ENCODE data around the gene SLC16A6. TPM values are rescaled to one million over a fixed set of nuclear protein-coding genes. Genes with fewer than 3 reads are reported as not detected.

SLC16A6 gene
- total and polyA plus RNA-seq, 2 of the 4 experiments (the other 2 are of a cell fraction): 0.22 to 0.54 TPM

DNA sequence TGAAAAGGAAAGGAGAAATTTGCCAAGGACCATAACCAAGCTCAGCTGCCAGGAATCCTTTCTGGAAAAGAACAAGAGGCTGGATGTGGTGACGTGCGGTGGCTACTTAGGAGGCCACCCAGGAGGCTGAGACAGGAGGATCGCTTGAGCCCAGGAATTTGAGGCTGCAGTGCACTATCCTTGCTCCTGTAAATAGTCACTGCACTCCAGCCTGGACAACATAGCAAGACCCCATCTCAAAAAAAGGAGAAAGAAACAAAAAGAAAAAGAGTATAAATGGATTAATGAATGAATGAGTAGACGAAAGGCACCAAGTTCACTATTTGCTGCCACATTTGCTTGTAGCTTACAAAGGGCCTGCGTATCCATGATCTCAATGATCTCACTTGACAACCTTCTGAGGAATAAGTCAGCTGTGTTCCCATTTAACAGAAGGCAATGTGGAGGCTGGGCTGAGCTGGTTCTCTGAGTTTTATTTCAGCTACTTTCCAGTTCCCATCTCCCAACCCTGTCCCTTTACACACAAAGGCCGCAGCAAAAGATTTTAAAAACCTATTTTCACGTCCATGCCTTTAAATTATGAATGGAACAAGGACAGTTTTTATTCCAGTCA is 30.1 kb upstream of the SLC16A6 start:
- intact Hi-C loops (cut with micrococcal nuclease): no loop called here
- CTCF ChIA-PET: interaction anchor here (0.5 kb wide), 1 partner anchor 267 kb away, joined by 3 read pairs; no protein-coding TSS in a partner anchor
- H2BK20ac ChIP-seq (ENCODE audit: low read depth, low read length): no peak overlapping the region
- no peak overlapping the region for H2AK5ac ChIP-seq (ENCODE audit: low read depth, low read length)
- H3K4ac ChIP-seq (ENCODE audit: low read depth, low read length): no peak overlapping the region
- no peak overlapping the region for H3K56ac ChIP-seq (ENCODE audit: extremely low read depth, insufficient read depth, low read length)
- no peaks in the 10 kb centered on the region for H4K20me1 ChIP-seq (ENCODE audit: insufficient read depth, low read length)
- H3K4me2 ChIP-seq (ENCODE audit: low read depth, low read length): no peak overlapping the region
- dilution Hi-C loops (cut with HindIII; ENCODE audit: low sequenced_read_pairs, unreplicated experiment): no loop called here
- H3K27ac ChIP-seq (ENCODE audit: insufficient read depth, low read length): no peak overlapping the region
- BruUV-seq (replicated peaks): no TSS peak
- H4K8ac ChIP-seq (ENCODE audit: low read depth in 2 of 2, low read length in 2 of 2): no peak overlapping the region
- H3K4me3 ChIP-seq (ENCODE audit: insufficient read depth, low read depth, low read length): no peak overlapping the region
- 0 out of 2 replicates have a peak, but pooled peaks cover 3% of the 10 kb centered on the region for H3K9me1 ChIP-seq (ENCODE audit: insufficient read depth, low read length)
- POLR2A ChIA-PET (ENCODE audit: unreplicated experiment): no interaction called here
- TF ChIP-seq CEBPB (IDR thresholded peaks at IDR 0.05; ENCODE audit: low read depth, low read length) (no peak), RAD21 (IDR thresholded peaks at IDR 0.05; ENCODE audit: low read length) (no peak), NFE2L2 (IDR thresholded peaks at IDR 0.05; ENCODE audit: low read depth, low read length) (no peak), MXI1 (IDR thresholded peaks at IDR 0.05; ENCODE audit: borderline replicate concordance, low read depth, low read length) (no peak)
- TF ChIP-seq, protein P1, sequence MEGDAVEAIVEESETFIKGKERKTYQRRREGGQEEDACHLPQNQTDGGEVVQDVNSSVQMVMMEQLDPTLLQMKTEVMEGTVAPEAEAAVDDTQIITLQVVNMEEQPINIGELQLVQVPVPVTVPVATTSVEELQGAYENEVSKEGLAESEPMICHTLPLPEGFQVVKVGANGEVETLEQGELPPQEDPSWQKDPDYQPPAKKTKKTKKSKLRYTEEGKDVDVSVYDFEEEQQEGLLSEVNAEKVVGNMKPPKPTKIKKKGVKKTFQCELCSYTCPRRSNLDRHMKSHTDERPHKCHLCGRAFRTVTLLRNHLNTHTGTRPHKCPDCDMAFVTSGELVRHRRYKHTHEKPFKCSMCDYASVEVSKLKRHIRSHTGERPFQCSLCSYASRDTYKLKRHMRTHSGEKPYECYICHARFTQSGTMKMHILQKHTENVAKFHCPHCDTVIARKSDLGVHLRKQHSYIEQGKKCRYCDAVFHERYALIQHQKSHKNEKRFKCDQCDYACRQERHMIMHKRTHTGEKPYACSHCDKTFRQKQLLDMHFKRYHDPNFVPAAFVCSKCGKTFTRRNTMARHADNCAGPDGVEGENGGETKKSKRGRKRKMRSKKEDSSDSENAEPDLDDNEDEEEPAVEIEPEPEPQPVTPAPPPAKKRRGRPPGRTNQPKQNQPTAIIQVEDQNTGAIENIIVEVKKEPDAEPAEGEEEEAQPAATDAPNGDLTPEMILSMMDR (conservative IDR thresholded peaks at IDR 0.05; ENCODE audit: low read depth, low read length): no peak
- H3K9ac ChIP-seq (ENCODE audit: low read depth, low read length): no peak overlapping the region
- ATAC-seq (ENCODE audit: low read depth) (no peak), DNase-seq (no peak)
- no peak overlapping the region for H3K23ac ChIP-seq (ENCODE audit: low read depth, low read length)
- no peak overlapping the region for H2BK120ac ChIP-seq (ENCODE audit: low read depth, low read length)
- H3K14ac ChIP-seq (replicated peaks; ENCODE audit: low read depth, low read length): no peak overlapping the region
- no peak overlapping the region for H4K91ac ChIP-seq (ENCODE audit: insufficient read depth, low read depth, low read length)
- no peak overlapping the region for H2AK9ac ChIP-seq (replicated peaks; ENCODE audit: low read depth, low read length, poor library complexity)
- H3K9me3 ChIP-seq (ENCODE audit: control insufficient read depth, insufficient read depth, low read length): no peaks in the 10 kb centered on the region
- H2BK15ac ChIP-seq (ENCODE audit: low read depth, low read length): no peak overlapping the region
- H3K4me1 ChIP-seq (ENCODE audit: control insufficient read depth, insufficient read depth, low read length): no peaks in the 10 kb centered on the region
- no peaks in the 10 kb centered on the region for H3K36me3 ChIP-seq (ENCODE audit: control insufficient read depth, insufficient read depth, low read length)
- in situ Hi-C loops (cut with MboI; ENCODE audit: low sequenced_read_pairs): no loop called here
- H3K79me1 ChIP-seq (ENCODE audit: low read depth in 1 of 2, low read length in 2 of 2): no peaks in the 10 kb centered on the region
- H2BK5ac ChIP-seq (ENCODE audit: low read depth, low read length, poor library complexity, severe bottlenecking): no peak overlapping the region
- WGBS, 2 experiments (ENCODE audit: extremely low coverage in 2 of 2, insufficient read length in 1 of 2): no CpG with 5 or more reads among the region's 7 CpGs
- H3K27me3 ChIP-seq (ENCODE audit: control insufficient read depth, insufficient read depth, low read length): no peaks in the 10 kb centered on the region
- H3K18ac ChIP-seq (ENCODE audit: low read depth, low read length): no peak overlapping the region
- no peak overlapping the region for H2AFZ ChIP-seq (replicated peaks; ENCODE audit: low read length, poor library complexity)
- H4K5ac ChIP-seq (ENCODE audit: low read depth, low read length): no peak overlapping the region
